HepG2 (cell line): ENCODE measurements around the gene IAH1. TPM values are rescaled to one million over a fixed set of nuclear protein-coding genes. Genes with fewer than 3 reads are reported as not detected.

Experiments used
- ADNP ChIP-seq: sonication (generic); formaldehyde crosslinking; IDR thresholded peaks from 2 replicates; pipeline ENCODE4 v1.4.0; 2020; ENCODE audit warnings: missing genetic modification reagents
- GTF3A ChIP-seq: sonication (generic); formaldehyde crosslinking; conservative IDR thresholded peaks from 2 replicates; pipeline ENCODE4 v1.4.0; 2020; ENCODE audit warnings: mild to moderate bottlenecking, missing genetic modification reagents
- KDM6A ChIP-seq: IDR thresholded peaks from 2 replicates; pipeline ENCODE4 v1.6.1; 2016; ENCODE audit warnings: low read depth
- MEIS1 ChIP-seq: sonication (generic); formaldehyde crosslinking; IDR thresholded peaks from 2 replicates; pipeline ENCODE4 v1.9.0; 2021; ENCODE audit warnings: mild to moderate bottlenecking, missing genetic modification reagents, moderate library complexity, borderline replicate concordance
- MZF1 ChIP-seq: sonication (generic); formaldehyde crosslinking; IDR thresholded peaks from 2 replicates; pipeline ENCODE4 v1.8.1; 2023; ENCODE audit warnings: mild to moderate bottlenecking, missing genetic modification reagents, borderline replicate concordance
- NFYB ChIP-seq: sonication (generic); formaldehyde crosslinking; IDR thresholded peaks from 2 replicates; pipeline ENCODE4 v1.4.0; 2020; ENCODE audit warnings: missing genetic modification reagents
- RARA ChIP-seq: IDR thresholded peaks from 2 replicates; pipeline ENCODE4 v1.6.1; 2016; ENCODE audit warnings: missing genetic modification reagents, missing compliant biosample characterization
- SUZ12 ChIP-seq: fragments of 150-350 bp; IDR thresholded peaks from 2 replicates; pipeline ENCODE4 v1.6.1; 2014; ENCODE audit warnings: low read depth, low read length
- TGIF2 ChIP-seq: IDR thresholded peaks from 2 replicates; pipeline ENCODE4 v1.6.1; 2016; ENCODE audit warnings: control low read depth, missing compliant biosample characterization
- ZMAT3 ChIP-seq: sonication (generic); formaldehyde crosslinking; conservative IDR thresholded peaks from 2 replicates; pipeline ENCODE4 v1.7.0; 2021; ENCODE audit warnings: missing genetic modification reagents
- ZNF260 ChIP-seq: sonication (generic); formaldehyde crosslinking; IDR thresholded peaks from 2 replicates; pipeline ENCODE4 v1.4.0; 2020; ENCODE audit warnings: missing genetic modification reagents, low read depth, mild to moderate bottlenecking, borderline replicate concordance
- ZNF607 ChIP-seq: sonication (generic); formaldehyde crosslinking; IDR thresholded peaks from 2 replicates; pipeline ENCODE4 v1.5.1; 2020; ENCODE audit warnings: missing genetic modification reagents, mild to moderate bottlenecking, borderline replicate concordance
- ZNF761 ChIP-seq: sonication (generic); formaldehyde crosslinking; conservative IDR thresholded peaks from 2 replicates; pipeline ENCODE4 v1.4.0; 2020; ENCODE audit warnings: mild to moderate bottlenecking, missing genetic modification reagents
- polyA plus RNA-seq, 8 experiments: library from polyadenylated mRNA; depleted of rRNA in 3 of 8; stranded (reverse) in 7 of 8; unstranded in 1 of 8; fragments of >200 nt; fragmentation: Illumina TruSeq in 4 of 8; extraction: Trizol in 4 of 8; gene quantifications; 2 replicates each; pipeline versions ENCODE4 v1.2.1 to v1.2.3, GENCODE V29; 2011 to 2016; ENCODE audit warnings: low read depth in 4 of 8, missing spikeins in 1 of 8, mixed read lengths in 1 of 8; ENCODE audit not compliant: insufficient read depth in 1 of 8
- total RNA-seq, 5 experiments: library from RNA; depleted of rRNA; stranded (reverse); fragments of >200 nt; fragmentation: Illumina TruSeq; extraction: Trizol; gene quantifications; 2 replicates each; pipeline ENCODE4 v1.2.3, GENCODE V29; 2016; ENCODE audit warnings: low read depth in 1 of 5
- TF ChIP-seq, protein P1 (sequence below): sonication (generic); formaldehyde crosslinking; IDR thresholded peaks from 2 replicates; pipeline ENCODE4; 2020; ENCODE audit warnings: missing genetic modification reagents, mild to moderate bottlenecking, borderline replicate concordance
- TF ChIP-seq, protein P2 (sequence below): sonication (generic); formaldehyde crosslinking; IDR thresholded peaks from 2 replicates; pipeline ENCODE4 v1.4.0; 2020; ENCODE audit warnings: missing genetic modification reagents
- TF ChIP-seq, protein P3 (sequence below): sonication (generic); formaldehyde crosslinking; IDR thresholded peaks from 2 replicates; pipeline ENCODE4 v1.4.0; 2020; ENCODE audit warnings: missing genetic modification reagents, mild to moderate bottlenecking, borderline replicate concordance
- TF ChIP-seq, protein P4 (sequence below): sonication (generic); formaldehyde crosslinking; IDR thresholded peaks from 2 replicates; pipeline ENCODE4 v1.4.0; 2020; ENCODE audit warnings: missing genetic modification reagents, borderline replicate concordance

IAH1 gene
- total and polyA plus RNA-seq, 2 of the 13 experiments (the other 11 are each of a cell fraction or from before 2014, with no cell fraction given) = 43.6 to 44.4 TPM

DNA sequence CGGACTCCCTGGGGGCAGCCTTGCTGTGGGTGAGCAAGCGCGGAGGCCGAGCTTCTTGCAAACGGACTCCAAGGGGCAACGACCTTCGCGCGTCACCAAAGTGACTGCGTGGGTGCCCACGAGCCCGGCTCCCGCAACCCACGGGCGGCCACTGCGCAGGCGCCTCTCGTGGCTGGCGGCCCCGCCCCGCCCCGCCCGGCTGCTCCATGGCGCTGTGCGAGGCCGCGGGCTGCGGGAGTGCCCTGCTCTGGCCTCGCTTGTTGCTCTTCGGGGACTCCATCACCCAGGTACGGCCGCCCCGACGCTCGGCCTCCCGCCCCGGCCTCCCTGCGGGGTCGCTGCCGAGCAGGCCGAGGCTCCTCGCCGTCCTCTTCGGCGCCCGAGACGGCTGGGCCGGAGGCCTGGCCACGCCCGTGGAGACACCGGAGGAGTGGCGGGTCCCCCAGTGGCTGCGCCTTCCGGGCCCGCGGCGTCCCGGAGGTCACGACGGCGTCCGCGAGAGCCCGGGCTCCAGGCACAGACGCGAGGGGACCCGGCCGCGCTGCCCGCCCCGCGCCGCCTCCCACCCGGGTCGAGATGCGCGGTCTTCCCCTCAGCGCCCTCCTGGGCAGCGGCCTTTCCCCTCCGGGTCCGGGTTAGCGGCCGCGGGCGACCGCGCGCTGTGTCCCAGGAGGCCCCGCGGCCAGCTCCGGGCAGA is at the start of gene IAH1 (continued):
- TF ChIP-seq, protein P1, sequence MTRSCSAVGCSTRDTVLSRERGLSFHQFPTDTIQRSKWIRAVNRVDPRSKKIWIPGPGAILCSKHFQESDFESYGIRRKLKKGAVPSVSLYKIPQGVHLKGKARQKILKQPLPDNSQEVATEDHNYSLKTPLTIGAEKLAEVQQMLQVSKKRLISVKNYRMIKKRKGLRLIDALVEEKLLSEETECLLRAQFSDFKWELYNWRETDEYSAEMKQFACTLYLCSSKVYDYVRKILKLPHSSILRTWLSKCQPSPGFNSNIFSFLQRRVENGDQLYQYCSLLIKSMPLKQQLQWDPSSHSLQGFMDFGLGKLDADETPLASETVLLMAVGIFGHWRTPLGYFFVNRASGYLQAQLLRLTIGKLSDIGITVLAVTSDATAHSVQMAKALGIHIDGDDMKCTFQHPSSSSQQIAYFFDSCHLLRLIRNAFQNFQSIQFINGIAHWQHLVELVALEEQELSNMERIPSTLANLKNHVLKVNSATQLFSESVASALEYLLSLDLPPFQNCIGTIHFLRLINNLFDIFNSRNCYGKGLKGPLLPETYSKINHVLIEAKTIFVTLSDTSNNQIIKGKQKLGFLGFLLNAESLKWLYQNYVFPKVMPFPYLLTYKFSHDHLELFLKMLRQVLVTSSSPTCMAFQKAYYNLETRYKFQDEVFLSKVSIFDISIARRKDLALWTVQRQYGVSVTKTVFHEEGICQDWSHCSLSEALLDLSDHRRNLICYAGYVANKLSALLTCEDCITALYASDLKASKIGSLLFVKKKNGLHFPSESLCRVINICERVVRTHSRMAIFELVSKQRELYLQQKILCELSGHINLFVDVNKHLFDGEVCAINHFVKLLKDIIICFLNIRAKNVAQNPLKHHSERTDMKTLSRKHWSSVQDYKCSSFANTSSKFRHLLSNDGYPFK (CRISPR knock-in tag) = no peak
- TF ChIP-seq TGIF2 (CRISPR knock-in tag) (no peak), RARA (no peak), KDM6A (no peak), ZNF260 (CRISPR knock-in tag) (no peak), ZNF761 (no peak), SUZ12 (no peak), ZNF607 (CRISPR knock-in tag) (no peak), MEIS1 (CRISPR knock-in tag) (no peak), NFYB (CRISPR knock-in tag) (no peak), GTF3A (CRISPR knock-in tag) (no peak), ZMAT3 (0 out of 2 replicates have a peak, but pooled peaks have one; percentile 38), MZF1 (no peak), ADNP (no peak)
- TF ChIP-seq, protein P2, sequence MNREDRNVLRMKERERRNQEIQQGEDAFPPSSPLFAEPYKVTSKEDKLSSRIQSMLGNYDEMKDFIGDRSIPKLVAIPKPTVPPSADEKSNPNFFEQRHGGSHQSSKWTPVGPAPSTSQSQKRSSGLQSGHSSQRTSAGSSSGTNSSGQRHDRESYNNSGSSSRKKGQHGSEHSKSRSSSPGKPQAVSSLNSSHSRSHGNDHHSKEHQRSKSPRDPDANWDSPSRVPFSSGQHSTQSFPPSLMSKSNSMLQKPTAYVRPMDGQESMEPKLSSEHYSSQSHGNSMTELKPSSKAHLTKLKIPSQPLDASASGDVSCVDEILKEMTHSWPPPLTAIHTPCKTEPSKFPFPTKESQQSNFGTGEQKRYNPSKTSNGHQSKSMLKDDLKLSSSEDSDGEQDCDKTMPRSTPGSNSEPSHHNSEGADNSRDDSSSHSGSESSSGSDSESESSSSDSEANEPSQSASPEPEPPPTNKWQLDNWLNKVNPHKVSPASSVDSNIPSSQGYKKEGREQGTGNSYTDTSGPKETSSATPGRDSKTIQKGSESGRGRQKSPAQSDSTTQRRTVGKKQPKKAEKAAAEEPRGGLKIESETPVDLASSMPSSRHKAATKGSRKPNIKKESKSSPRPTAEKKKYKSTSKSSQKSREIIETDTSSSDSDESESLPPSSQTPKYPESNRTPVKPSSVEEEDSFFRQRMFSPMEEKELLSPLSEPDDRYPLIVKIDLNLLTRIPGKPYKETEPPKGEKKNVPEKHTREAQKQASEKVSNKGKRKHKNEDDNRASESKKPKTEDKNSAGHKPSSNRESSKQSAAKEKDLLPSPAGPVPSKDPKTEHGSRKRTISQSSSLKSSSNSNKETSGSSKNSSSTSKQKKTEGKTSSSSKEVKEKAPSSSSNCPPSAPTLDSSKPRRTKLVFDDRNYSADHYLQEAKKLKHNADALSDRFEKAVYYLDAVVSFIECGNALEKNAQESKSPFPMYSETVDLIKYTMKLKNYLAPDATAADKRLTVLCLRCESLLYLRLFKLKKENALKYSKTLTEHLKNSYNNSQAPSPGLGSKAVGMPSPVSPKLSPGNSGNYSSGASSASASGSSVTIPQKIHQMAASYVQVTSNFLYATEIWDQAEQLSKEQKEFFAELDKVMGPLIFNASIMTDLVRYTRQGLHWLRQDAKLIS (CRISPR knock-in tag) = no peak
- TF ChIP-seq, protein P3, sequence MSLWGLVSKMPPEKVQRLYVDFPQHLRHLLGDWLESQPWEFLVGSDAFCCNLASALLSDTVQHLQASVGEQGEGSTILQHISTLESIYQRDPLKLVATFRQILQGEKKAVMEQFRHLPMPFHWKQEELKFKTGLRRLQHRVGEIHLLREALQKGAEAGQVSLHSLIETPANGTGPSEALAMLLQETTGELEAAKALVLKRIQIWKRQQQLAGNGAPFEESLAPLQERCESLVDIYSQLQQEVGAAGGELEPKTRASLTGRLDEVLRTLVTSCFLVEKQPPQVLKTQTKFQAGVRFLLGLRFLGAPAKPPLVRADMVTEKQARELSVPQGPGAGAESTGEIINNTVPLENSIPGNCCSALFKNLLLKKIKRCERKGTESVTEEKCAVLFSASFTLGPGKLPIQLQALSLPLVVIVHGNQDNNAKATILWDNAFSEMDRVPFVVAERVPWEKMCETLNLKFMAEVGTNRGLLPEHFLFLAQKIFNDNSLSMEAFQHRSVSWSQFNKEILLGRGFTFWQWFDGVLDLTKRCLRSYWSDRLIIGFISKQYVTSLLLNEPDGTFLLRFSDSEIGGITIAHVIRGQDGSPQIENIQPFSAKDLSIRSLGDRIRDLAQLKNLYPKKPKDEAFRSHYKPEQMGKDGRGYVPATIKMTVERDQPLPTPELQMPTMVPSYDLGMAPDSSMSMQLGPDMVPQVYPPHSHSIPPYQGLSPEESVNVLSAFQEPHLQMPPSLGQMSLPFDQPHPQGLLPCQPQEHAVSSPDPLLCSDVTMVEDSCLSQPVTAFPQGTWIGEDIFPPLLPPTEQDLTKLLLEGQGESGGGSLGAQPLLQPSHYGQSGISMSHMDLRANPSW = no peak
- TF ChIP-seq, protein P4, sequence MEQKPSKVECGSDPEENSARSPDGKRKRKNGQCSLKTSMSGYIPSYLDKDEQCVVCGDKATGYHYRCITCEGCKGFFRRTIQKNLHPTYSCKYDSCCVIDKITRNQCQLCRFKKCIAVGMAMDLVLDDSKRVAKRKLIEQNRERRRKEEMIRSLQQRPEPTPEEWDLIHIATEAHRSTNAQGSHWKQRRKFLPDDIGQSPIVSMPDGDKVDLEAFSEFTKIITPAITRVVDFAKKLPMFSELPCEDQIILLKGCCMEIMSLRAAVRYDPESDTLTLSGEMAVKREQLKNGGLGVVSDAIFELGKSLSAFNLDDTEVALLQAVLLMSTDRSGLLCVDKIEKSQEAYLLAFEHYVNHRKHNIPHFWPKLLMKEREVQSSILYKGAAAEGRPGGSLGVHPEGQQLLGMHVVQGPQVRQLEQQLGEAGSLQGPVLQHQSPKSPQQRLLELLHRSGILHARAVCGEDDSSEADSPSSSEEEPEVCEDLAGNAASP (CRISPR knock-in tag) = no peak
